Neuron (in vitro differentiated cells): ENCODE measurements around the gene LRRC4C.

Experiments
- H2AFZ ChIP-seq: one replicate; pipeline ENCODE4 v1.6.1; 2013; ENCODE audit warnings: low read depth, mild to moderate bottlenecking, inconsistent platforms, low read length, moderate library complexity
- H3K27me3 ChIP-seq: one replicate; pipeline ENCODE4 v1.6.1; 2013; ENCODE audit warnings: low read length; ENCODE audit not compliant: insufficient read depth
- H3K36me3 ChIP-seq: one replicate; pipeline ENCODE4 v1.6.1; 2013; ENCODE audit warnings: low read length; ENCODE audit not compliant: insufficient read depth
- H3K4me1 ChIP-seq: one replicate; pipeline ENCODE4 v1.6.1; 2013; ENCODE audit warnings: low read length; ENCODE audit not compliant: insufficient read depth
- H3K4me3 ChIP-seq: 2 replicates; pipeline ENCODE4 v1.5.1; 2013; ENCODE audit warnings: mild to moderate bottlenecking, low read length, moderate library complexity
- H3K9me3 ChIP-seq: one replicate; pipeline ENCODE4 v1.6.1; 2013; ENCODE audit warnings: low read length

LRRC4C gene

GRCh38 chr11:40268551-40268950, 1190.9 kb downstream of the LRRC4C start:
- no peak overlapping the region for H2AFZ ChIP-seq

GRCh38 chr11:40255457-40255856, 1204.0 kb downstream of the LRRC4C start:
- Histone ChIP-seq H3K36me3 (no peaks in the 10 kb centered on the region), H3K9me3 (no peaks in the 10 kb centered on the region), H3K4me1 (no peaks in the 10 kb centered on the region), H3K4me3 (no peak overlapping the region), H2AFZ (no peak overlapping the region), H3K27me3 (no peaks in the 10 kb centered on the region)

More at GRCh38 chr11:40268551-40268950, 1190.9 kb downstream of the LRRC4C start:
- Histone ChIP-seq H3K36me3 (no peaks in the 10 kb centered on the region), H3K4me1 (no peaks in the 10 kb centered on the region), H3K9me3 (no peaks in the 10 kb centered on the region), H3K27me3 (no peaks in the 10 kb centered on the region), H3K4me3 (no peak overlapping the region)

GRCh38 chr11:40253166-40253565, 1206.3 kb downstream of the LRRC4C start:
- Histone ChIP-seq H3K36me3 (no peaks in the 10 kb centered on the region), H2AFZ (no peak overlapping the region), H3K9me3 (no peaks in the 10 kb centered on the region), H3K4me1 (no peaks in the 10 kb centered on the region), H3K4me3 (no peak overlapping the region), H3K27me3 (no peaks in the 10 kb centered on the region)

GRCh38 chr11:40252236-40252635, 1207.2 kb downstream of the LRRC4C start:
- Histone ChIP-seq H2AFZ (no peak overlapping the region), H3K9me3 (no peaks in the 10 kb centered on the region), H3K27me3 (no peaks in the 10 kb centered on the region), H3K4me1 (no peaks in the 10 kb centered on the region), H3K36me3 (no peaks in the 10 kb centered on the region), H3K4me3 (no peak overlapping the region)

- Histone ChIP-seq H3K9me3 (no peaks in the 10 kb centered on the region), H2AFZ (no peak overlapping the region), H3K4me1 (no peaks in the 10 kb centered on the region), H3K27me3 (no peaks in the 10 kb centered on the region), H3K36me3 (no peaks in the 10 kb centered on the region), H3K4me3 (no peak overlapping the region)
Measured at GRCh38 chr11:40246983-40247382, 1212.5 kb downstream of the LRRC4C start.

GRCh38 chr11:40241524-40242051, 1217.9 kb downstream of the LRRC4C start:
- H3K36me3 ChIP-seq, result no peaks in the 10 kb centered on the region
- H3K4me3 ChIP-seq, result no peak overlapping the region
- peaks cover 3% of the 10 kb centered on the region for H3K4me1 ChIP-seq
- no peaks in the 10 kb centered on the region for H3K9me3 ChIP-seq
- H2AFZ ChIP-seq, result no peak overlapping the region
- no peaks in the 10 kb centered on the region for H3K27me3 ChIP-seq

GRCh38 chr11:40240284-40240683, 1219.2 kb downstream of the LRRC4C start:
- Histone ChIP-seq H2AFZ (no peak overlapping the region), H3K27me3 (no peaks in the 10 kb centered on the region), H3K4me1 (peaks cover 3% of the 10 kb centered on the region), H3K36me3 (no peaks in the 10 kb centered on the region), H3K9me3 (no peaks in the 10 kb centered on the region), H3K4me3 (no peak overlapping the region)

- Histone ChIP-seq H3K9me3 (no peaks in the 10 kb centered on the region), H3K4me3 (no peak overlapping the region), H3K27me3 (no peaks in the 10 kb centered on the region), H3K36me3 (no peaks in the 10 kb centered on the region), H3K4me1 (peaks cover under 1% of the 10 kb centered on the region), H2AFZ (no peak overlapping the region)
Measured at GRCh38 chr11:40236526-40236925, 1222.9 kb downstream of the LRRC4C start.

GRCh38 chr11:40235841-40236240, 1223.6 kb downstream of the LRRC4C start:
- H3K27me3 ChIP-seq, result no peaks in the 10 kb centered on the region
- H3K4me1 ChIP-seq, result no peaks in the 10 kb centered on the region
- H3K9me3 ChIP-seq, result no peaks in the 10 kb centered on the region
- H2AFZ ChIP-seq, result no peak overlapping the region
- no peak overlapping the region for H3K4me3 ChIP-seq
- H3K36me3 ChIP-seq, result no peaks in the 10 kb centered on the region

- H3K9me3 ChIP-seq, result no peaks in the 10 kb centered on the region
- peaks cover 2% of the 10 kb centered on the region for H3K4me1 ChIP-seq
- H3K4me3 ChIP-seq, result no peak overlapping the region
- H3K36me3 ChIP-seq, result no peaks in the 10 kb centered on the region
- H3K27me3 ChIP-seq, result no peaks in the 10 kb centered on the region
- no peak overlapping the region for H2AFZ ChIP-seq
Measured at GRCh38 chr11:40230821-40231220, 1228.6 kb downstream of the LRRC4C start.

- H3K36me3 ChIP-seq, result no peaks in the 10 kb centered on the region
- no peak overlapping the region for H3K4me3 ChIP-seq
- peaks cover 5% of the 10 kb centered on the region for H3K4me1 ChIP-seq
- no peaks in the 10 kb centered on the region for H3K9me3 ChIP-seq
- no peak overlapping the region for H2AFZ ChIP-seq
- H3K27me3 ChIP-seq, result no peaks in the 10 kb centered on the region
Measured at GRCh38 chr11:40228662-40229061, 1230.8 kb downstream of the LRRC4C start.

- Histone ChIP-seq H3K27me3 (no peaks in the 10 kb centered on the region), H3K9me3 (no peaks in the 10 kb centered on the region), H3K4me1 (peaks cover 12% of the 10 kb centered on the region), H2AFZ (no peak overlapping the region), H3K4me3 (no peak overlapping the region), H3K36me3 (no peaks in the 10 kb centered on the region)
Measured at GRCh38 chr11:40227730-40228129, 1231.7 kb downstream of the LRRC4C start.

GRCh38 chr11:40226654-40227053, 1232.8 kb downstream of the LRRC4C start:
- no peak overlapping the region for H3K4me3 ChIP-seq
- H2AFZ ChIP-seq, result no peak overlapping the region
- no peaks in the 10 kb centered on the region for H3K36me3 ChIP-seq
- peaks cover 12% of the 10 kb centered on the region for H3K4me1 ChIP-seq
- H3K9me3 ChIP-seq, result no peaks in the 10 kb centered on the region
- no peaks in the 10 kb centered on the region for H3K27me3 ChIP-seq

- no peaks in the 10 kb centered on the region for H3K9me3 ChIP-seq
- no peaks in the 10 kb centered on the region for H3K27me3 ChIP-seq
- no peaks in the 10 kb centered on the region for H3K36me3 ChIP-seq
- H3K4me3 ChIP-seq, result no peak overlapping the region
- H3K4me1 ChIP-seq, result peaks cover 12% of the 10 kb centered on the region
- no peak overlapping the region for H2AFZ ChIP-seq
Measured at GRCh38 chr11:40223596-40224330, 1235.7 kb downstream of the LRRC4C start.
